GM21786 (cell line): ENCODE results near the gene RASGEF1C.
"Not testable (repeated sequence)": the region's sequence is repeated elsewhere in the genome, so short reads cannot be mapped to it uniquely, and the experiment has no call there.

Experiments used
- ATAC-seq: cut with Tn5 transposase; IDR thresholded peaks from one replicate; pipeline ENCODE4 v1.9.1; 2021; ENCODE audit not compliant: unreplicated experiment

The RASGEF1C gene

GRCh38 chr5:180103487-180104167, 105.4 kb downstream of the RASGEF1C start:
- no peak for ATAC-seq

- no peak for ATAC-seq
Observed at GRCh38 chr5:180102636-180103035, 106.4 kb downstream of the RASGEF1C start.

GRCh38 chr5:180101451-180102105, 107.4 kb downstream of the RASGEF1C start:
- ATAC-seq = no peak

- ATAC-seq = no peak
Observed at GRCh38 chr5:180100621-180101450, 108.2 kb downstream of the RASGEF1C start.

- no peak for ATAC-seq
Observed at GRCh38 chr5:180099733-180100611, 109.0 kb downstream of the RASGEF1C start.

- ATAC-seq = no peak
Observed at GRCh38 chr5:180098991-180099732, 109.8 kb downstream of the RASGEF1C start.

GRCh38 chr5:180098526-180098925, 110.5 kb downstream of the RASGEF1C start:
- ATAC-seq = no peak

GRCh38 chr5:180097926-180098325, 111.1 kb downstream of the RASGEF1C start:
- ATAC-seq = no peak

- ATAC-seq = no peak
Observed at GRCh38 chr5:180097163-180097894, 111.7 kb downstream of the RASGEF1C start.

- ATAC-seq = no peak
Observed at GRCh38 chr5:180096616-180097015, 112.4 kb downstream of the RASGEF1C start.

- no peak for ATAC-seq
Observed at GRCh38 chr5:180095545-180095944, 113.5 kb downstream of the RASGEF1C start.

- no peak for ATAC-seq
Observed at GRCh38 chr5:180093651-180094382, 115.2 kb downstream of the RASGEF1C start.

GRCh38 chr5:180093241-180093640, 115.8 kb downstream of the RASGEF1C start:
- no peak for ATAC-seq

GRCh38 chr5:180090769-180091546, 118.1 kb downstream of the RASGEF1C start:
- ATAC-seq = no peak

GRCh38 chr5:180090098-180090768, 118.8 kb downstream of the RASGEF1C start:
- peak; percentile 53 for ATAC-seq

- ATAC-seq = not testable (repeated sequence)
Observed at GRCh38 chr5:180089628-180090027, 119.4 kb downstream of the RASGEF1C start.

- no peak for ATAC-seq
Observed at GRCh38 chr5:180088561-180088960, 120.5 kb downstream of the RASGEF1C start.
